HepG2 (cell line): Measurements from ENCODE around the gene POLH. TPM values are rescaled to one million over a fixed set of nuclear protein-coding genes. Genes with fewer than 3 reads are reported as not detected.

Experiments
- ARNT ChIP-seq: fragments of 450-650 bp; IDR thresholded peaks from 2 replicates; pipeline ENCODE4 v1.6.1; 2017
- CBFB ChIP-seq: sonication (generic); formaldehyde crosslinking; IDR thresholded peaks from 2 replicates; pipeline ENCODE4 v1.4.0; 2020; ENCODE audit warnings: missing genetic modification reagents
- DRAP1 ChIP-seq: IDR thresholded peaks from 2 replicates; pipeline ENCODE4 v1.6.1; 2016; ENCODE audit warnings: missing genetic modification reagents, missing compliant biosample characterization
- NFE2 ChIP-seq: sonication (generic); formaldehyde crosslinking; IDR thresholded peaks from 2 replicates; pipeline ENCODE4 v1.4.0; 2020; ENCODE audit warnings: missing genetic modification reagents
- SIN3A ChIP-seq: IDR thresholded peaks from 2 replicates; pipeline ENCODE4 v1.6.1; 2011; ENCODE audit warnings: low read depth, mild to moderate bottlenecking, control low read depth, low read length, borderline replicate concordance
- SIN3B ChIP-seq: fragments of 150-350 bp; IDR thresholded peaks from 2 replicates; pipeline ENCODE4 v1.6.1; 2014; ENCODE audit warnings: low read length
- SKI ChIP-seq: fragments of 450-650 bp; IDR thresholded peaks from one replicate; pipeline ENCODE4 v1.6.1; 2018; ENCODE audit warnings: mild to moderate bottlenecking; ENCODE audit not compliant: partially characterized antibody
- SRSF1 ChIP-seq: fragments of 200-400 bp; formaldehyde crosslinking; optimal IDR thresholded peaks from 2 replicates; pipeline ENCODE3; 2017; ENCODE audit warnings: mild to moderate bottlenecking, low read depth, low read length, moderate library complexity
- TEAD3 ChIP-seq: optimal IDR thresholded peaks from 2 replicates; pipeline ENCODE3; 2016; ENCODE audit warnings: borderline replicate concordance
- ZFP36L1 ChIP-seq: sonication (generic); formaldehyde crosslinking; IDR thresholded peaks from 2 replicates; pipeline ENCODE4 v1.8.0; 2022; ENCODE audit warnings: mild to moderate bottlenecking, missing genetic modification reagents, moderate library complexity
- ZMAT5 ChIP-seq: sonication (generic); formaldehyde crosslinking; IDR thresholded peaks from 2 replicates; pipeline ENCODE4 v1.5.0; 2020; ENCODE audit warnings: mild to moderate bottlenecking, low read depth, missing genetic modification reagents, borderline replicate concordance
- ZNF263 ChIP-seq: sonication (generic); formaldehyde crosslinking; IDR thresholded peaks from 2 replicates; pipeline ENCODE4 v1.4.0; 2020; ENCODE audit warnings: missing genetic modification reagents
- ZNF362 ChIP-seq: sonication (generic); formaldehyde crosslinking; IDR thresholded peaks from 2 replicates; pipeline ENCODE4 v1.4.0; 2020; ENCODE audit warnings: missing genetic modification reagents, mild to moderate bottlenecking, borderline replicate concordance
- ZNF367 ChIP-seq: sonication (generic); formaldehyde crosslinking; IDR thresholded peaks from 2 replicates; pipeline ENCODE4 v1.4.0; 2020; ENCODE audit warnings: missing genetic modification reagents, borderline replicate concordance
- ZNF543 ChIP-seq: sonication (generic); formaldehyde crosslinking; IDR thresholded peaks from 2 replicates; pipeline ENCODE4 v1.4.0; 2020; ENCODE audit warnings: mild to moderate bottlenecking, missing genetic modification reagents
- ZNF639 ChIP-seq: conservative IDR thresholded peaks from 2 replicates; pipeline ENCODE4 v1.6.1; 2018; ENCODE audit warnings: missing genetic modification reagents
- ZNF790 ChIP-seq: sonication (generic); formaldehyde crosslinking; IDR thresholded peaks from 2 replicates; pipeline ENCODE4 v1.8.0; 2022; ENCODE audit warnings: missing genetic modification reagents, mild to moderate bottlenecking, borderline replicate concordance
- polyA plus RNA-seq, 8 experiments: library from polyadenylated mRNA; depleted of rRNA in 3 of 8; stranded (reverse) in 7 of 8; unstranded in 1 of 8; fragments of >200 nt; fragmentation: Illumina TruSeq in 4 of 8; extraction: Trizol in 4 of 8; gene quantifications; 2 replicates each; pipeline versions ENCODE4 v1.2.1 to v1.2.3, GENCODE V29; 2011 to 2016; ENCODE audit warnings: low read depth in 4 of 8, missing spikeins in 1 of 8, mixed read lengths in 1 of 8; ENCODE audit not compliant: insufficient read depth in 1 of 8
- total RNA-seq, 5 experiments: library from RNA; depleted of rRNA; stranded (reverse); fragments of >200 nt; fragmentation: Illumina TruSeq; extraction: Trizol; gene quantifications; 2 replicates each; pipeline ENCODE4 v1.2.3, GENCODE V29; 2016; ENCODE audit warnings: low read depth in 1 of 5
- TF ChIP-seq, protein P1 (sequence below): sonication (generic); formaldehyde crosslinking; IDR thresholded peaks from 2 replicates; pipeline ENCODE4 v1.4.0; 2020; ENCODE audit warnings: low read depth, mild to moderate bottlenecking, missing genetic modification reagents
- TF ChIP-seq, protein P2 (sequence below): sonication (generic); formaldehyde crosslinking; IDR thresholded peaks from 2 replicates; pipeline ENCODE4 v1.5.1; 2020; ENCODE audit warnings: missing genetic modification reagents, mild to moderate bottlenecking, borderline replicate concordance
- TF ChIP-seq, protein P3 (sequence below): sonication (generic); formaldehyde crosslinking; conservative IDR thresholded peaks from 2 replicates; pipeline ENCODE4 v1.8.0; 2022; ENCODE audit warnings: mild to moderate bottlenecking, moderate library complexity, missing genetic modification reagents

POLH gene
- total and polyA plus RNA-seq, 2 of the 13 experiments (the other 11 are each of a cell fraction or from before 2014, with no cell fraction given) = 11.6 to 25.0 TPM

DNA sequence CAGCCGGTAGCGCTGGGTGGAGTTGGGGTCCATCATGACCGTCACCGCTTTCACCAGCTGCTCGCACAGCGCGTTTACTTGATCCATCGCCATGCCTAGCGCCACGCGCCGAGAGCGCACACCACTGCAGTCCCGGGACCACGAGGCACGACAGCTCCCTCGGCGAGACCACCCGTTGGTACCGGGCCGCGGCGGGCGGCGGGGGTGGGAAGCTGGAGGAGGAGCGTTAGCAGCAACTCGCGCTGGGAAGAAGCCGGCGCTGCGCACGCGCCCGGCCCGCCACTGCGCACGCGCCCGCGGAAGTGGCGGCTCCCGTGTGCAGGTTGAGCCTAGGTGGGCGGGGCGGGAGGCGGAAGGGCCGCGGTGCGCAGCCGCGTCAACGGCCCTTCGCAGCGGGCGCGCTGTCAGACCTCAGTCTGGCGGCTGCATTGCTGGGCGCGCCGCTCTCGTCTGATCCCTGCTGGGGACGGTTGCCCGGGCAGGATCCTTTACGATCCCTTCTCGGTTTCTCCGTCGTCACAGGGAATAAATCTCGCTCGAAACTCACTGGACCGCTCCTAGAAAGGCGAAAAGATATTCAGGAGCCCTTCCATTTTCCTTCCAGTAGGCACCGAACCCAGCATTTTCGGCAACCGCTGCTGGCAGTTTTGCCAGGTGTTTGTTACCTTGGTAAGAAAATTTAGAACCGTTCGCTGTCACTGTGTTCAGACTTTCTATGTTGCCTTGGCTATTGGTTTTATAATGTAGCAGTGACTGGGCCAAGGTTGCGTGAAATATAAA lies at the start of gene POLH, which contains the start of gene XPO5 (continued):
- TF ChIP-seq SIN3A = peak; percentile 96; the same call in 1 of the 2 replicates
- TF ChIP-seq TEAD3 (CRISPR knock-in tag) = peak; percentile 64
- TF ChIP-seq, protein P1, sequence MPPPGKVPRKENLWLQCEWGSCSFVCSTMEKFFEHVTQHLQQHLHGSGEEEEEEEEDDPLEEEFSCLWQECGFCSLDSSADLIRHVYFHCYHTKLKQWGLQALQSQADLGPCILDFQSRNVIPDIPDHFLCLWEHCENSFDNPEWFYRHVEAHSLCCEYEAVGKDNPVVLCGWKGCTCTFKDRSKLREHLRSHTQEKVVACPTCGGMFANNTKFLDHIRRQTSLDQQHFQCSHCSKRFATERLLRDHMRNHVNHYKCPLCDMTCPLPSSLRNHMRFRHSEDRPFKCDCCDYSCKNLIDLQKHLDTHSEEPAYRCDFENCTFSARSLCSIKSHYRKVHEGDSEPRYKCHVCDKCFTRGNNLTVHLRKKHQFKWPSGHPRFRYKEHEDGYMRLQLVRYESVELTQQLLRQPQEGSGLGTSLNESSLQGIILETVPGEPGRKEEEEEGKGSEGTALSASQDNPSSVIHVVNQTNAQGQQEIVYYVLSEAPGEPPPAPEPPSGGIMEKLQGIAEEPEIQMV (CRISPR knock-in tag) = peak; percentile 85; the same call in 1 of the 2 replicates
- TF ChIP-seq SRSF1 = no peak
- TF ChIP-seq DRAP1 = peak; percentile 91
- peak; percentile 72 for TF ChIP-seq CBFB (CRISPR knock-in tag)
- TF ChIP-seq ZNF362 (CRISPR knock-in tag) = no peak
- no peak for TF ChIP-seq ARNT
- TF ChIP-seq ZNF263 (CRISPR knock-in tag) = peak; percentile 76
- peak; percentile 82; the same call in 1 of the 2 replicates for TF ChIP-seq ZMAT5 (CRISPR knock-in tag)
- no peak for TF ChIP-seq NFE2 (CRISPR knock-in tag)
- TF ChIP-seq, protein P2, sequence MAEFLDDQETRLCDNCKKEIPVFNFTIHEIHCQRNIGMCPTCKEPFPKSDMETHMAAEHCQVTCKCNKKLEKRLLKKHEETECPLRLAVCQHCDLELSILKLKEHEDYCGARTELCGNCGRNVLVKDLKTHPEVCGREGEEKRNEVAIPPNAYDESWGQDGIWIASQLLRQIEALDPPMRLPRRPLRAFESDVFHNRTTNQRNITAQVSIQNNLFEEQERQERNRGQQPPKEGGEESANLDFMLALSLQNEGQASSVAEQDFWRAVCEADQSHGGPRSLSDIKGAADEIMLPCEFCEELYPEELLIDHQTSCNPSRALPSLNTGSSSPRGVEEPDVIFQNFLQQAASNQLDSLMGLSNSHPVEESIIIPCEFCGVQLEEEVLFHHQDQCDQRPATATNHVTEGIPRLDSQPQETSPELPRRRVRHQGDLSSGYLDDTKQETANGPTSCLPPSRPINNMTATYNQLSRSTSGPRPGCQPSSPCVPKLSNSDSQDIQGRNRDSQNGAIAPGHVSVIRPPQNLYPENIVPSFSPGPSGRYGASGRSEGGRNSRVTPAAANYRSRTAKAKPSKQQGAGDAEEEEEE (CRISPR knock-in tag) = 0 out of 2 replicates have a peak, but pooled peaks have one; percentile 78
- TF ChIP-seq, protein P3, sequence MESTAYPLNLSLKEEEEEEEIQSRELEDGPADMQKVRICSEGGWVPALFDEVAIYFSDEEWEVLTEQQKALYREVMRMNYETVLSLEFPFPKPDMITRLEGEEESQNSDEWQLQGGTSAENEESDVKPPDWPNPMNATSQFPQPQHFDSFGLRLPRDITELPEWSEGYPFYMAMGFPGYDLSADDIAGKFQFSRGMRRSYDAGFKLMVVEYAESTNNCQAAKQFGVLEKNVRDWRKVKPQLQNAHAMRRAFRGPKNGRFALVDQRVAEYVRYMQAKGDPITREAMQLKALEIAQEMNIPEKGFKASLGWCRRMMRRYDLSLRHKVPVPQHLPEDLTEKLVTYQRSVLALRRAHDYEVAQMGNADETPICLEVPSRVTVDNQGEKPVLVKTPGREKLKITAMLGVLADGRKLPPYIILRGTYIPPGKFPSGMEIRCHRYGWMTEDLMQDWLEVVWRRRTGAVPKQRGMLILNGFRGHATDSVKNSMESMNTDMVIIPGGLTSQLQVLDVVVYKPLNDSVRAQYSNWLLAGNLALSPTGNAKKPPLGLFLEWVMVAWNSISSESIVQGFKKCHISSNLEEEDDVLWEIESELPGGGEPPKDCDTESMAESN = peak; percentile 80; the same call in 1 of the 2 replicates
- TF ChIP-seq SIN3B = 0 out of 2 replicates have a peak, but pooled peaks have one; percentile 11
- TF ChIP-seq ZNF639 (CRISPR knock-in tag) = no peak
- TF ChIP-seq ZNF790 (CRISPR knock-in tag) = peak; percentile 95
- TF ChIP-seq ZNF543 (CRISPR knock-in tag) = peak; percentile 86
- TF ChIP-seq ZNF367 (CRISPR knock-in tag) = no peak; the same call in 1 of the 2 replicates
- peak; percentile 84 for TF ChIP-seq SKI
- TF ChIP-seq ZFP36L1 = no peak; the same call in 1 of the 2 replicates
